ENCODE results near the gene UGT1A3. TPM values are rescaled to one million over a fixed set of nuclear protein-coding genes. Genes with fewer than 3 reads are reported as not detected.
A peak's percentile ranks its signal among the peaks of the same experiment; 100 is the strongest.
"Not testable (repeated sequence)": the region's sequence is repeated elsewhere in the genome, so short reads cannot be mapped to it uniquely, and the experiment has no call there.

UGT1A3 gene
- total RNA-seq, 1 donor from 2014 or later, result not detected

- DNase-seq (ENCODE audit: low spot score) (no peak), ATAC-seq (no peak)
- intact Hi-C loops (cut with DNase I), result loop anchor here (10.0 kb wide), 1 partner anchor 111 kb away; no protein-coding TSS in a partner anchor
Observed at GRCh38 chr2:233705911-233706506, 22.8 kb upstream of the UGT1A3 start.

GRCh38 chr2:233706720-233707119 is 22.1 kb upstream of the UGT1A3 start:
- DNase-seq (ENCODE audit: low spot score) (no peak), ATAC-seq (no peak)
- intact Hi-C loops (cut with DNase I), result loop anchor here (10.0 kb wide), 1 partner anchor 112 kb away; no protein-coding TSS in a partner anchor

GRCh38 chr2:233707940-233708644 is 20.8 kb upstream of the UGT1A3 start:
- ATAC-seq, result no peak
- intact Hi-C loops (cut with DNase I), result loop anchor here (10.0 kb wide), 1 partner anchor 113 kb away; no protein-coding TSS in a partner anchor
- no peak for DNase-seq (ENCODE audit: low spot score)

- DNase-seq (ENCODE audit: low spot score) (no peak), ATAC-seq (no peak)
- intact Hi-C loops (cut with DNase I), result loop anchor here (10.0 kb wide), 1 partner anchor 114 kb away; no protein-coding TSS in a partner anchor
Observed at GRCh38 chr2:233708942-233709341, 19.9 kb upstream of the UGT1A3 start.

GRCh38 chr2:233711312-233712008 is 17.4 kb upstream of the UGT1A3 start:
- ATAC-seq, result no peak
- DNase-seq (ENCODE audit: low spot score), result peak; percentile 81
- intact Hi-C loops (cut with DNase I), result no loop called here

GRCh38 chr2:233712611-233713261 is 16.1 kb upstream of the UGT1A3 start, which contains the start of gene UGT1A5:
Gene UGT1A5 (plus strand): TSS chr2:233712907. CDS start chr2:233712992, 85 bp downstream.
- DNase-seq (ENCODE audit: low spot score) (no peak), ATAC-seq (no peak)
- intact Hi-C loops (cut with DNase I), result no loop called here

- no peak for ATAC-seq
- DNase-seq (ENCODE audit: low spot score), result no peak
- intact Hi-C loops (cut with DNase I), result no loop called here
Observed at GRCh38 chr2:233713262-233713615, 15.6 kb upstream of the UGT1A3 start.

GRCh38 chr2:233714121-233714520 is 14.7 kb upstream of the UGT1A3 start:
- intact Hi-C loops (cut with DNase I), result no loop called here
- ATAC-seq (no peak), DNase-seq (ENCODE audit: low spot score) (no peak)

- intact Hi-C loops (cut with DNase I), result no loop called here
- DNase-seq (ENCODE audit: low spot score) (no peak), ATAC-seq (no peak)
Observed at GRCh38 chr2:233718552-233718951, 10.3 kb upstream of the UGT1A3 start, which contains the start of gene UGT1A4. Gene UGT1A4 (plus strand): TSS chr2:233718736. CDS start chr2:233718821, 85 bp downstream.

- intact Hi-C loops (cut with DNase I); DNase-seq (ENCODE audit: low spot score); ATAC-seq: not testable (repeated sequence)
Observed at GRCh38 chr2:233736868-233737653, 8.2 kb downstream of the UGT1A3 start.

GRCh38 chr2:233740870-233741269 is 12.0 kb downstream of the UGT1A3 start:
- ATAC-seq (no peak), DNase-seq (ENCODE audit: low spot score) (no peak)
- intact Hi-C loops (cut with DNase I), result no loop called here

- ATAC-seq (no peak), DNase-seq (ENCODE audit: low spot score) (no peak)
- intact Hi-C loops (cut with DNase I), result no loop called here
Observed at GRCh38 chr2:233743464-233744259, 14.8 kb downstream of the UGT1A3 start.

- ATAC-seq, result no peak
Observed at GRCh38 chr2:233745073-233745755, 16.4 kb downstream of the UGT1A3 start.

GRCh38 chr2:233745838-233746237 is 17.0 kb downstream of the UGT1A3 start:
- ATAC-seq; intact Hi-C loops (cut with DNase I): not testable (repeated sequence)

More at GRCh38 chr2:233745073-233745755, 16.4 kb downstream of the UGT1A3 start:
- DNase-seq (ENCODE audit: low spot score), result no peak
- intact Hi-C loops (cut with DNase I), result no loop called here

GRCh38 chr2:233746475-233747282 is 17.8 kb downstream of the UGT1A3 start:
- DNase-seq (ENCODE audit: low spot score) (no peak), ATAC-seq (no peak)
- intact Hi-C loops (cut with DNase I), result no loop called here

More at GRCh38 chr2:233745838-233746237, 17.0 kb downstream of the UGT1A3 start:
- not testable (repeated sequence) for DNase-seq (ENCODE audit: low spot score)

- ATAC-seq, result no peak
- intact Hi-C loops (cut with DNase I), result no loop called here
- DNase-seq (ENCODE audit: low spot score), result no peak
Observed at GRCh38 chr2:233747283-233747544, 18.4 kb downstream of the UGT1A3 start.
